DMS 273 (cell line): ENCODE results near the gene PTPRZ1.

Experiments used
- DNase-seq: peaks from one replicate; lab custom pipeline; 2025; ENCODE audit not compliant: unreplicated experiment; lab: John Stamatoyannopoulos, UW

The PTPRZ1 gene

GRCh38 chr7:121872831-121873288, at the start of gene PTPRZ1:
Gene PTPRZ1, plus strand, starts transcription at chr7:121873161. Its CDS starts 339 bp downstream, at chr7:121873500.
- peak; percentile 94 for DNase-seq

GRCh38 chr7:121824276-121824675, 48.7 kb upstream of the PTPRZ1 start:
- DNase-seq: no peak

GRCh38 chr7:121831351-121831750, 41.6 kb upstream of the PTPRZ1 start:
- DNase-seq: peak; percentile 26

- DNase-seq: peak; percentile 36
Measured at GRCh38 chr7:121831801-121832200, 41.2 kb upstream of the PTPRZ1 start.

- peak; percentile 55 for DNase-seq
Measured at GRCh38 chr7:121832347-121832746, 40.6 kb upstream of the PTPRZ1 start.

- peak; percentile 20 for DNase-seq
Measured at GRCh38 chr7:121833991-121834390, 39.0 kb upstream of the PTPRZ1 start.

- DNase-seq: peak; percentile 77
Measured at GRCh38 chr7:121837462-121837861, 35.5 kb upstream of the PTPRZ1 start.

- peak; percentile 81 for DNase-seq
Measured at GRCh38 chr7:121847041-121847440, 25.9 kb upstream of the PTPRZ1 start.

GRCh38 chr7:121853307-121853706, 19.7 kb upstream of the PTPRZ1 start:
- no peak for DNase-seq

- no peak for DNase-seq
Measured at GRCh38 chr7:121860953-121861352, 12.0 kb upstream of the PTPRZ1 start.

GRCh38 chr7:121862591-121862990, 10.4 kb upstream of the PTPRZ1 start:
- DNase-seq: no peak

GRCh38 chr7:121871188-121871587, 1.8 kb upstream of the PTPRZ1 start:
- DNase-seq: peak; percentile 40

- peak; percentile 80 for DNase-seq
Measured at GRCh38 chr7:121873289-121874194, 581 bp downstream of the PTPRZ1 start.

GRCh38 chr7:121874298-121874697, 1.3 kb downstream of the PTPRZ1 start:
- no peak for DNase-seq

- DNase-seq: no peak
Measured at GRCh38 chr7:121875203-121875602, 2.2 kb downstream of the PTPRZ1 start.

- DNase-seq: peak; percentile 21
Measured at GRCh38 chr7:121876656-121877500, 3.9 kb downstream of the PTPRZ1 start.

- DNase-seq: no peak
Measured at GRCh38 chr7:121878918-121879464, 6.0 kb downstream of the PTPRZ1 start.

- DNase-seq: no peak
Measured at GRCh38 chr7:121879544-121879943, 6.6 kb downstream of the PTPRZ1 start.

- no peak for DNase-seq
Measured at GRCh38 chr7:121882731-121883130, 9.8 kb downstream of the PTPRZ1 start.

GRCh38 chr7:121885166-121885920, 12.4 kb downstream of the PTPRZ1 start:
- no peak for DNase-seq

- no peak for DNase-seq
Measured at GRCh38 chr7:121887634-121888033, 14.7 kb downstream of the PTPRZ1 start.
